GM19035 (cell line): ENCODE results near the gene PGGHG.

ENCODE experiments used
- ATAC-seq: cut with Tn5 transposase; IDR thresholded peaks from one replicate; pipeline ENCODE4 v1.9.1; 2021; ENCODE audit not compliant: unreplicated experiment

Gene PGGHG

GRCh38 chr11:269146-269890 lies 19.6 kb upstream of the PGGHG start:
- peak; percentile 74 for ATAC-seq

- ATAC-seq, result no peak
These were observed 18.2 kb upstream of the PGGHG start for GRCh38 chr11:270451-271318.

GRCh38 chr11:271319-271715 lies 17.6 kb upstream of the PGGHG start:
- no peak for ATAC-seq

- ATAC-seq, result no peak
These were observed 16.6 kb upstream of the PGGHG start for GRCh38 chr11:272195-272930.

GRCh38 chr11:272931-273198 lies 16.1 kb upstream of the PGGHG start:
- ATAC-seq, result no peak

GRCh38 chr11:276219-276618 lies 12.7 kb upstream of the PGGHG start:
- ATAC-seq, result no peak

- no peak for ATAC-seq
These were observed 10.7 kb upstream of the PGGHG start, which contains the start of gene NLRP6 for GRCh38 chr11:278001-278951. NLRP6 (plus strand) TSS chr11:278407; CDS start chr11:278570, 163 bp downstream.

- ATAC-seq, result no peak
These were observed 9.6 kb upstream of the PGGHG start for GRCh38 chr11:279040-279965.

GRCh38 chr11:279966-280705 lies 8.8 kb upstream of the PGGHG start:
- no peak for ATAC-seq

GRCh38 chr11:280706-281485 lies 8.0 kb upstream of the PGGHG start:
- ATAC-seq, result no peak

- ATAC-seq, result no peak
These were observed 7.3 kb upstream of the PGGHG start for GRCh38 chr11:281486-282161.

GRCh38 chr11:282171-282570 lies 6.8 kb upstream of the PGGHG start:
- ATAC-seq, result no peak

- no peak for ATAC-seq
These were observed 6.1 kb upstream of the PGGHG start for GRCh38 chr11:282630-283360.

GRCh38 chr11:283405-284104 lies 5.4 kb upstream of the PGGHG start:
- no peak for ATAC-seq

- no peak for ATAC-seq
These were observed 4.6 kb upstream of the PGGHG start for GRCh38 chr11:284105-285020.
